ENCODE data around the gene SDK1.

The SDK1 gene

DNA sequence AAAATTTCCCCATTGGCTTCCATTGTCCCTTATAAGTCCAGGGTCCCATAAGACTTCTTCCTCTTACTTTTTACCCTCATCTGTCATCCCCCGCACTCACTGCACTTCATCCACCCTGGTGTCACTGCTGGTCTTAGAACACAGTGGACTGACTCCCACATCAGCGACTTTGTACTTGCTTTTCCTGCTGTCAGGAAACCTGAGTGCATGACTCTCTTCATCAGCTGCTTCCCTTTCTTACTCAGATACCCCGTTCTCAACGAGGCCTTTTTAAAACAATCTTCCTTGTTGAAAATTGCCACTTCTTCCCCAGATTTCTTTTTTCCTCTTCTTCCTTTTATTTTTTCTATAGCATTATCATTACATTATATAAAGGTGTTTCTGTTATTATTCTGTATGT is 305.4 kb downstream of the SDK1 start:
- DNase-seq, result no peak

DNA sequence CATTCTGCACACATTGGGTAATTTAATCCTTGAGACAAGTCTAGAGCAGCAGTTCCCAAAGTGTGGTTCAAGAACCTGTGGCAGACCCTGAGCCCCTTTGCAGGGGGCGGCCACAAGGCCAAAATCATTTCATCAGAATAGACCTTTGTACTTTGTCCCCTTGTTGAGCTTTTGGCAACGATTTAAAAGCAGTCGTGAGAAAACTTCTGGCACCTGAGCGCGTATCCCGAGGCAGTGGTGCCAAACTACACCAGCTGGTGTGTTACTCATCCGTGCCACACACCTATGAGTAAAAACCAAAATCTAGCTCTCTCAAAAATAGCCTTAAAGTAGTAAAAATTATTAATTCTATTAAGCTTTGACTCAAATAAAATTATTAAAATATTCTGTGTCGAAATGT is 306.8 kb downstream of the SDK1 start:
- DNase-seq, result no peak

DNA sequence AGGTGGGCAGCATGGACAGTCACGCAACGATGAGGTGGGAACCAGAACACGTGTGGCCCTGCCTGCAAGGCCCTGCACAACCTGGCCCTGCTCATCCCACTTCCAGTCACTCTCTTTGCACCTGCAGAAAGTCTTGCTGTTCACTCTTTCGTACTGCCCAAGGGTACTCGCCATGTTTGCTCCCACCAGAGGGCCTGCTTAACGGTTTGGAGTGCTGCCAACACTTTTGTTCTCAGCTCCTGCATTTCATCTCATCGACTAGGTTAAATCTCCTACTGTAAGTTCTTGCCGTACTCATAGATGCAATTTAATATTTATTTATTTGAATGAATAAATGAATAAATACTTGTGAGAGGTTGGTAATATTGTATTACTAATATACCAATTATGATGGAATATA is 315.3 kb downstream of the SDK1 start:
- DNase-seq, result no peak

DNA sequence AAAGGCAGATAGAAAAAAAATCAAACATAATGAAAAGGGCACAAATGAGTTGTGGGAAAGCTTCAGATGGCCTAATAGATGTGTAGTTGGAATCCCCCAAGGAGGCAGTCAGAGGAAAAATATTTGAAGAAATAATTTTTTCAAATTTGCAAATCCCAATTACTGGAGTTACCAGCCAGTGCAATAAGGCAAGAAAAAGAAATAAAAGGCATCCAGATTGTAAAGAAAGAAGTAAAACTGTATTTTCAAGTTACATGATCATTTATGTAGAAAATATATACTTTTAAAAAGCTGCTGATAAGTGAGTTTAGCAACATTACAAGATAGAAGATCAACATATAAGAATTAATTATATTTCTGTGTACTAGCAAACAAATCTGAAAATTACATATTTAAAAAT is 329.0 kb downstream of the SDK1 start:
- no peak for DNase-seq

DNA sequence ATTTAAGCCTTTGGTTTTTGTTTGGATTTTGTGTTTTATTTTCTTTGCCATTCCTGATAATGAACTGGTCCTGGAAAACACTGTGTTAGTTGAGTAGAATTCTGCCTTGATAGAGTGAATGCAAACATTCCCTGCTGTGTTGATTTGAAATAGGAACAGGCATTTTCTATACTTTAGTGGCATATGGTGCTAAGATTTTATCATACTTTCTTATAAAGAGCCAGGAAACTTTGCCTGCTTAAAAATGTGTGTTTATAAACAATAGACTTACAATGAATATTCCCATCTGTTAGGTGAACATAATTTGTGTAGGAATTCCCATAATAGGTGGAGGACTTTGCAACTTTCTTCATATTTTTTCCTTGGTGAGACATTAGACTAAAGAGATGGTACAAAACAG is 333.3 kb downstream of the SDK1 start:
- DNase-seq, result no peak

DNA sequence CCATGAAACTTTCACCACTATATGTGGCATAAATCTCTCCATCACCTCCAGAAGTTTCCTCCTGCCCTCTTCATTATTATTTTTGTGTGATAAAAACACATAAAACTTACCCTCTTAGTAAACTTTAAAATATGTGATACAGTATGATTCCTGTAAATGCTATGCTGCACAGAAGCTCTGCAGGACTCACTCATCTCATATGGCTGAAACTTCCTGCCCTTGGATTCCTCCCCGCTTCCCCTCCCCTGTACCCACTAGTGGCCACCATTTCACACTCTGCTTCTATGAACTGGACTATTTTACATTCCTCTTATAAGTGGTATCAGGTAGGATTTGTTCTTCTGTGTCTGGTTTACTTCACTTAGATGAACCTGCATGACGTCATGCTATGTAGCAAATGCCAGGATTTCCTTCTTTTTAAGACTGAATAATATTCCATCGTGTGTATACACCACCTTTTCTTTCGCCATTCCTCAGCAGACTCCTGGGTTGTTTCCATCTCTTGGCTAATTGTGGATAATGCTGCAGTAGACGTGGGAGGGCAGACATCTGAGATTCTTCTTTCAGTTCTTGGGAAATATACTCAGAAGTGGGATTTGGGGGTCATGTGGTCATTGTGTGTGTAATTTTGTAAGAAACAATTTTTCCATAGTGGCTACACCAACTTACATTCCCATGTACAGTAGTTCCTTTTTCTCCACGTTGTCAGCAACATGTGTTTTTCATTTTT is 335.2 kb downstream of the SDK1 start:
- no peak for DNase-seq

DNA sequence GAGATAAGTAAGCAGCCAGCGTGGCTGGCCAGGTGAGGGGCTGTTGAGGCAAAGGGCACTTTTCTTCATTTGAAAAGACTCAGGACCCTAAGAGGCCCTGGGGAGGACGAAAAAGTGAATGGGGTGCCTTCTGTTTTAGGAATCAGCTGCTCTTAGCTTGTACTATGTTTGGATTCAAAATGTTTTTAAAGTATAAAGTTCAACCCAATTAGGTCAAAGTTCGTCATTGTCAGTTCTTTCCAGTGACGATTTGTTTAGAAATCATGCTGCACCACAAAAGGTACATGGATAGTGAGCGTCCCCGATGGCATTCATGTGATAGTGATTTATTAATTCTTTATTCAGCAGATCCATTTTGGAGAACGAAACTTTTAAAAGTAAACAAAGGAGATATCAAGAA is 338.2 kb downstream of the SDK1 start:
- DNase-seq, result no peak

DNA sequence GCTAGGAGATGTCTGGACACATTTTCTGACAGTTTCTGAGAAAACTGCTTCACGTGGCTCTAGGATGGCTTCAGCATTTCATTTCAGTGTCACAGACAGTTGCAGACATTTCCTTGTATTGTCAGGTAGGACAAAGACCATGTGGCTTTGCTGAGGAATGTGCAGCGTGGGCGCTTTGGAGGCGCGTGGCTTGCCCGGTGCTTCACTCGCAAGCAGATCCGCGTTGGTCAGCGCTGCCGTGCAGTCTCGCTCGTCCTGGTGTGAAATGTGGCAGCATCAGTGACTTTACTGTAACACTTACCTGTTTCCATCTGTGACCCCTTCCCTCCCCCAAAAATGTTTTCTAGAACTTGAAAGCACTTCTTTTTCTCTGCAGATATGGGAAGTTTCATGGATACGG is 340.5 kb downstream of the SDK1 start:
- DNase-seq, result no peak

DNA sequence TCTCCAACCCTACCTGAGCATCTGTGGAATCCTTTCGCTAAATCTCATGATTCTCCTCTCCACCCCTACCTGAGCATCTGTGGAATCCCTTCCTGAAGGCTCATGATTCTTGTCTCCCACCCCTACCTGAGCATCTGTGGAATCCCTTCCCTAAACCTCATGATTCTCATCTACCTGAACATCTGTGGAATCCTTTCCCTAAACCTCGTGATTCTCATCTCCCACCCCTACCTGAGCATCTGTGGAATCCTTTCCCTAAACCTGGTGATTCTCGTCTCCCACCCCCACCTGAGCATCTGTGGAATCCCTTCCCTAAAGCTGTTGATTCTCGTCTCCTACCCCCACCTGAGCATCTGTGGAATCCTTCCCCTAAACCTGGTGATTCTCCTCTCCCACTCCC is 342.0 kb downstream of the SDK1 start:
- no peak for DNase-seq

DNA sequence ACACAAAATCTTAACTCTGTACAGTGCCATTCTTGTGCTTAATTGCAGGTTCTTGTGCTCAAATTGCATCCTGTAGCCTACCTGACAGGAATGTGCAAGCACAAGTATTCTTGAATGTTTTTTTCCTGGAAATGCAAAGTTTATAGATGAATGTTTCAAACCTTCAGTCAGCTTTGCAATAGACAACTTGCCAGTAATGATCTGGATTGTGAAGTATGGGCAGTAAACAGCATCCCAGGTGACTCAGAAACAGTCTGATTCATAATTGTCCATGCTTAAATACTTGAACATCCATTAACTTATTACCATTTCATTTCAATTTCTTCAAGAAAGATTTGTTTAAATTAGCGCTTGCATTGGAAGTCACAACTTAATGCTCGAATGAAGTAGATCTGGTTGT is 347.2 kb downstream of the SDK1 start:
- no peak for DNase-seq

DNA sequence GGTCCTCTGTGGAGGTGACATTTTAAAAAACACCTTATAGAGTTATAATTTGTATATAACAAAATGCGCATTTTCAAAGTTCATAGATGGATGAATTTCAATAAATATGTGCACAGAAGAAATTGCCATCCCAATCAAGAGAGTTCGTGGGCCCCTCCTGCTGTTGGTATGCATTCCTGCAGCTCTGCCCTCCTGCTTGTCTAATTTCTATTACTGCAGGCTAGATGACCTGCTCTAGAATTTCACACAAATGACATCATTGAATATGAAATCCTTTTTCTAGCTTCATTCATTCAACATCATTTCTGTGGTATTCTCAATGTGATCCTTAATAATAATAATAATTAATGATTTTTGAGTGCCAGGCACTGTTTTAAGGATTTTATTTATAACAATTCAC is 348.2 kb downstream of the SDK1 start:
- DNase-seq, result no peak

DNA sequence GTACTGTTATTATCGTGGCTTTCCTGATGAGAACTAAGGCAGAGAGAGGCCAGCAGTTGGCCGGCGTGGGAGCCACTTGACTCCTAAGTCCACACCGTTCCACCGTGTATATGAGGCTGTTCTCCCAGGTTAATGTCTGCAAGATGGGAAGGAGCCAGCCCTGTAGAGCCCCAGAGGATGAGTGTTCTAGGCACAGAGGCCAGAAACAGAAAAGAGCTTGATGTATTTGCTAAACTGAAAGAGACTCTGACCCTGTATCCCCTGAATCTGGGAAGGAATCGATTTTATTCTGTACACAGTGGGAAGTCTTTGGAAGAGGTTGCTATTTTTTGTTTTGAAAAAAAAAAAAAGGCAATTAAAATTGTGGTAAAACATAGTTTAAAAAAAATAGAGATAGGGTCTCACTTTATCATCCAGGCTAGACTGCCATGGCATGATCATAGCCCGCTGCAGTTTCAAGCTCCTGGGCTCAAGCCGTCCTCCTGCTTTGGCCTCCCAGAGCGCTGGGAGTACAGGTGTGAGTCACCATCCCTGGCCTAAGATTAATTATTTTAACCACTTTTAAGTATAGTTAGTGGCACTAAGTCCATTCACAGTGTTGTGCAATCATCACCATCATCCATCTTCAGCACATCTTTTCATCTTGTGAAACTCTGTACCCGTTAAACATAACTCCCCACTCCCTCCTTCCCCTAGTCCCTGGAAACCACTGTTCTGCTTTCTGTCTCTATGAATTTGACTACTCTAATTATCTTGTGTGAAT is 348.8 kb downstream of the SDK1 start:
- DNase-seq, result no peak

DNA sequence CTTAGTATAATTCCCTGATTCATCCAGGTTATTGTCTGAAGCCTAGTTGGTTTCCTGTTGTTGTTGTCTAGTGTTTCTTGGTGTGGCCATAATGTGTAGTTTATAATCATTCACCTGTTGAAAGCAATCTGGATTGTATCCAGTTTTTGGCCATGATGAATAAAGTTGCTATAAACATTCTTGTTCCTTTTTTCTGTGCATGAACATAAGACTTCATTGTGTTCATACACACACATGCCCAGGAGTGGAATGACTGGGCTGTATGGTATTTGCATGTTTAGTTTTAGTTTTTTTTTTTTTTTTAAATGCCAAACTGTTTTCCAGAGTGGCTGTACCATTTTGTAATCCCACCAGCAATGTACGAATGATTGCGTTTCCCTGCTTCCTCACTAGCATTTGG is 349.8 kb downstream of the SDK1 start:
- no peak for DNase-seq

DNA sequence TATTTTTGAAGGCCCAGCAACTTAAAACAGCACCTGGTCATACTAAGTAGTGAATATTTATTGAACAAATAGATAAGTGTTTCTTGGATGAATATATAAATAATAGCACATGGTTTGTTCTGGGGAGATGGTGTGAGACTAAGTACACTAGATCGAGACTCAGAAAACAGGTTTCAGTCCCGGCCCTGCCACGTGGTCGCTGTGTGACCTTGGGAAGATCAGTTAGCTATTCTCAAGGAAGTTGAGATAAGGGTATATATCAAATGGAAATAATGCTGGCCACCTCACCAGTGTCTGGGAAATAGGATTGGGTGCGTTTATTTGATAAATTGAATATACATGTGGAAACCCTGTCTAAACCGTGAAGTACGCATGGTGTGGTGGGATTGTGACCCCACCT is 354.6 kb downstream of the SDK1 start:
- DNase-seq, result no peak

DNA sequence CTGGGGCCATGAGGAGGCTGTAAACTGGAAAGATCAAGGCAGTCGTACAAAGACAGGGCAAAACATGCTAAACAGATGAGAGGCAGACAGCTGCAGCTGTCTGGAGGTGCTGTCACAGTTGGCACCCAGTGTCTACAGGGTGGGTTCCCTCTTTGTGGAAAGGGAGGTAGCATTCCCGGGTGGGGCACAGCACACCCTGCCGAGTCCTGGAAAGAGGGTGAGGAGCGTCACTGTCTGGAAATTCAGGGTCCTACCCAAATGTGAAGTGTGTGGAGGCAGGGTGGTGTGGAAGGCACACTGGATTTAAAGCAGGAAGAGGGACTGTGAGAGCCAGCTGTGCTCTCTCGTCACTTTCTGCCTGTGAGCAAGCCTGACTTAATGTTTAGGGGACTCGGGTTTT is 356.2 kb downstream of the SDK1 start:
- no peak for DNase-seq

DNA sequence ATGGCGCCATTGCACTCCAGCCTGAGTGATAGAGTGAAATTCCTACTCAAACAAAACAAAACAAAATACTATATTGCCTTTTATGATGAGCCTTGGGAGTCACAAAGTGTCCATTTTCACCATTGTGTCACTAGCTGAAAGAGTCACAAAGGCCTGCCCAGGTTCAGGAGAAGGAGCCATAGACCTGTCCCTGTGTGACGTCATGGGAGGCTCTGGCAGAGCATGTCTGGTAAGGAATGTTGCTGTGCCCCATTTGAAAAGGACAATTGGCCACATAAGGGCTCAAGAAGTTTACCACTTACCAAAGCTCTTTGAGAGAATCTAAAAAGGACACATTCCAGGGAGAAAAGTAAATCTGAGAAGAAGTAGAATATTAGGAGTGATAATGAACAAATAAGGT is 367.7 kb downstream of the SDK1 start:
- no peak for DNase-seq

DNA sequence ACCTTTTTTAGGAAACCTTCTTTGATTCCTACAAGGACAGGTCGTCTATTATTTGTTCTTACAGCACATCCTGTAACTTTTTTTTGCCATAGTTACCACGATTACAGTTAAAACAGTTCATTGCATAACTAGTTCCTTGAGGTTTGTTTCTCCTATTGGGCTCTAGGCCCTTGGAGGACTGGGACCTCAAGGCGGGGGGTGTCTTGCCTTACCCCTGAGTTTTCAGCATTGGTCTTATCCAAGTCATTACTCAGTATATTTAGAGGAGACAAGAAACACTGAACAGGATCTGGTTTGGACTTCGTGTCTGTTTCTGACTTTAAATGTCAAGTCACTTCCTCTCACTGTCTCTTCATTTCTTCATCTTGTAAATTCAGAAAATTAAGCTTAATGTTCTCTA is 369.8 kb downstream of the SDK1 start:
- no peak for DNase-seq

DNA sequence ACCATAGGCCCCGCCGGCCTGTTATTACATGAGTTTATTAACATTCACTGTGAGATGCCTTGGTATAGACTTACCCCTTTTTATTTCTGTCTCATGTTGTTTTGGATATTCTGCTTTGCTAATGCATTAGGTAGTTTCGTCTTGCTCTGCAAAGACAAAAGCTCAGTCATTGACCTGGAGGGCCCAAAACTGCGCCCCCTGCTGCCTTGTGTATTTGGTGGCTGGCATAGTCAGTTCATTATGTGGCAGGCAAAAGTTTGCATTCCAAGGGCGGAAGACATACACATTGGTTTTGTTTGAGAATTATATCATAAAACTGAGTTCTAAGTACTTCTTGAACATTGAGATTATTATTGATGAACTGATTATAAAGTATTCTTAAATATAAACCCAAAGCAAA is 372.5 kb downstream of the SDK1 start:
- DNase-seq, result no peak

DNA sequence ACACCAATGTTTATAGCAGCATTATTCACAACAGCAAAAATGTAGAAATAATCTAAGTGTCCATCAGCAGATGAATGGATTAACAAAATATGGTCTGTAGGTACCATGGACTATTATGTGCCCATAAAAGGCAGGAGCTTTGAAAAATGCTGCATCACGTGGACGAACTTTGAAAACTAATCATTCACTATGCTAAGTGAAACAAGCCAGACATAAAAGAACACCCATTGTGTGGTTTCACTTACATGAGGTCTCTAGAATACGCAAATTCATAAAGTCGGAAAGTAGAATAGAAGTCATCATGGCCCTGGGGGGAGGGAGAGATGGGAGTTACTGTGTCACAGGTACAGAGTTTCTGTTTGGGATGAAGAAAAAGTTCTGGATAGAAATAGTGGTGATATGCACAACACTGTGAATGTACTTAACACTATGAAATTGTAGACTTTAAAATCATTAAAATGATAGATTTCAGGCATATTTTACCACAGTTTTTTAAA is 377.3 kb downstream of the SDK1 start:
- no peak for DNase-seq

DNA sequence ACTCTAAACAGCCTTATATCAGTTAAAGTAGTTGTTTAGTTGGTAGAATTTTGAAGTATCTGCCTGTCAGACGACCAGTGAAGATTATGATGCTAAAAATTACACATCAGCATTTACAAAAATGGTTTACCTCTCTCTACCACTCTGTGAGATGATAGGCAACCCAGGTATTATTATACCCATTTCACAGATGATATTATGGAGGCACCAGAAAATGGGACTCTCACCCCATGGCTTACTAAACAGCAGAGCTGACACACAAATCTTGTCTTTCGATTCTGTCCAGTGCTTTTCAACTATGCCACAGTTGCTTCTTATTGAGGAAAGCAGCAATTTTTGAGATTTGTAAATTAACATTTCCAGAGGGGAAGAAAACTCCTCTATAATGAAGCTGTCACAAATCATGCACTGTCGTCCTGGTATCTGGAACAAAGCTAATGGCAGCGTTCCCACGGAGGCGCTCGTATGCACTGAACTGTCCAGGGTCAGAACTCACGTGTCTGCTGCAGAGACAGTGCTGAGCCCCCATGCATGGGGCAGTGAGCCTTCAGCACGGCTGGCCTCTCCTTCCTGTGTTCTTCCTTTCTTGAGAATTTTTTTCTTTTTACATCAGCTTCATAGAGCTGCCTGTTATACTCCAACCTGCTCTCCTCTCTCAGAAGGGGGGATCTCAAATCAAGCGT is 381.1 kb downstream of the SDK1 start:
- no peak for DNase-seq

DNA sequence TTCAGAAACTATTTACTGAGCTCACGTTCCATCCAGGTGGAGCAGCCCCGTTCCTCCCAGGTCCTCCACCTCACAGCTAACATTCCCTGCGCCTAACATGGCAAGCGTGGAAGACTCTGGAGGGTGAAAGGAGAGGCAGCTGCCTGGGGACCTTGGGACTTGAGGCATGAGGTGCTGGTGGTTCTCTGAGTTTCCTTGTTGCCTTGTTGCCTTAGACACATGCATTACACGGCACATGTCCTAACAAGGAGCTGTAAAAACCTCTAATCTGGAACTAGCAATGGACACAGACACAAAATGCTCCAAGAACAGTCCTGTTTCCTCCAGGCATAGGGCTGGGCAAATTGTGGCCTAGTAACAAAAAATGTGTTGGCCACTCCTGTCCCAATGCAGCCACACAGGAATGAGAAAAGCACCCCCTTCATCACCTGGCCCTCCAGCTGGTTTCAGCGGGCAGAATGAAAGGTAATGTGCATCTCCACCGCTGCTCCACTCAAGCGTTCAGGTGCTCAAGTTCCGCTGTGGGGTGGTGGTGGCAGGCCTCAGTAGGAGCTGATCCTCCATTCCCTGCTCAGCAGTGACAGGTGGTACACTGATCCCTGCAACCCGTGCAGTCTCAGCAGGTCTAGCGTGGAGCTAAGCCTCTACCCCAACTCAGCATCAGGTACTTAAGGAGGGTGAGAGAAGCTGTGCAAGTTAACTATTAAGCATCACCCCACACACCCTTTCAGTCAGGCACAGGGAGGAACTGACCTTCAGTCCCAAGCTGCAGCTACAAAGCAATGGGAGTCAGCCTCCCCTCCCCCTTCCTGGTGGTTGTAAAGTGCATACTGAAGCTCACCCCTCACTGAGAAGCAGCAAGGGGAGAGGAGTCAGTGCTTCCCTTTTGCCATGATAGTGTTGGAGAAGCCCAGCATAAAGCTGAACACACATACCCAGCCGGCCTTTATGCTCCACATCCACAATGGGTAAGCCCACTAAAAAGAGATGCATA is 382.8 kb downstream of the SDK1 start:
- DNase-seq, result no peak

DNA sequence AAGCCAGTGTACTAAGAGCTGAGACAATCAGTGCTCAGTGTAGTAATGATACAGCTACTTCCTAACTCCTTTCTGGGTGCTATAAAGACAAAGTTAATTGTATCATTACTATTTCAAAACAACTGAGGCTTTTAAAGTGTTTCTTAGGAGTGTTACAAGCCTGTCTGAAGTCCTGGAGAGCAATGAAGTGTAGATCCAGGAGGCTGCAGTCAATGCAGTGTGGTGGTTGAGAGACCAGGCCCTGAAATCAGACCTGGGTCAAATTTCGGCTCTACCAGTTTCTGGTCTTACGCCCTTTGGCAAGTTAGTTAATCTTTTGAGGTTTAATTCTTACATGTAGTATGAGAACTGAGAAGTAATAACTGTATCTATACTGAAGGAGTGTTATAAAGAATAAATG is 387.0 kb downstream of the SDK1 start:
- DNase-seq, result no peak

DNA sequence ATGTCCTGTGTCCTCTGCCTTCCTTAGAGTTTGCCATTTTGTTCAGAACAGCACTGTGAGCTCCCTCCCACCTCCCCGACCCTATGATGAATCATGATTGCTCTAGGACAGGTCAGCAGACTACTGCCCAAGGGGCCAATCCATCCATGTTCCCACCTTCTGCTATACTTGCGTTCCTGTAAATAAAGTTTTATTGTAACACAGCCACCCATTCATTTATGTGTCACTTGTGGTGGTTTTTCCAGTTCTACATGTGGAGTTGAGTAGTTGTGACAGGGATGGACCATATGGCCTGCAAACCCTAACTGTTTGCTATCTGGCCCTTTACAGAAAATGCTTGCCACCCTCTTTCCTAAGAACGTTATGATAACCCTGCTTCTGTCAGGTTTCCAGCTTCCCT is 387.8 kb downstream of the SDK1 start:
- no peak for DNase-seq
